GM18499 (cell line): Measurements from ENCODE around the gene ST8SIA1.
"Not testable (repeated sequence)": the region's sequence is repeated elsewhere in the genome, so short reads cannot be mapped to it uniquely, and the experiment has no call there.

Experiments
- ATAC-seq: cut with Tn5 transposase; IDR thresholded peaks from one replicate; pipeline ENCODE4 v1.9.1; 2021; ENCODE audit warnings: moderate number of reproducible peaks; ENCODE audit not compliant: insufficient read depth, unreplicated experiment

The ST8SIA1 gene, protein sequence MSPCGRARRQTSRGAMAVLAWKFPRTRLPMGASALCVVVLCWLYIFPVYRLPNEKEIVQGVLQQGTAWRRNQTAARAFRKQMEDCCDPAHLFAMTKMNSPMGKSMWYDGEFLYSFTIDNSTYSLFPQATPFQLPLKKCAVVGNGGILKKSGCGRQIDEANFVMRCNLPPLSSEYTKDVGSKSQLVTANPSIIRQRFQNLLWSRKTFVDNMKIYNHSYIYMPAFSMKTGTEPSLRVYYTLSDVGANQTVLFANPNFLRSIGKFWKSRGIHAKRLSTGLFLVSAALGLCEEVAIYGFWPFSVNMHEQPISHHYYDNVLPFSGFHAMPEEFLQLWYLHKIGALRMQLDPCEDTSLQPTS

DNA sequence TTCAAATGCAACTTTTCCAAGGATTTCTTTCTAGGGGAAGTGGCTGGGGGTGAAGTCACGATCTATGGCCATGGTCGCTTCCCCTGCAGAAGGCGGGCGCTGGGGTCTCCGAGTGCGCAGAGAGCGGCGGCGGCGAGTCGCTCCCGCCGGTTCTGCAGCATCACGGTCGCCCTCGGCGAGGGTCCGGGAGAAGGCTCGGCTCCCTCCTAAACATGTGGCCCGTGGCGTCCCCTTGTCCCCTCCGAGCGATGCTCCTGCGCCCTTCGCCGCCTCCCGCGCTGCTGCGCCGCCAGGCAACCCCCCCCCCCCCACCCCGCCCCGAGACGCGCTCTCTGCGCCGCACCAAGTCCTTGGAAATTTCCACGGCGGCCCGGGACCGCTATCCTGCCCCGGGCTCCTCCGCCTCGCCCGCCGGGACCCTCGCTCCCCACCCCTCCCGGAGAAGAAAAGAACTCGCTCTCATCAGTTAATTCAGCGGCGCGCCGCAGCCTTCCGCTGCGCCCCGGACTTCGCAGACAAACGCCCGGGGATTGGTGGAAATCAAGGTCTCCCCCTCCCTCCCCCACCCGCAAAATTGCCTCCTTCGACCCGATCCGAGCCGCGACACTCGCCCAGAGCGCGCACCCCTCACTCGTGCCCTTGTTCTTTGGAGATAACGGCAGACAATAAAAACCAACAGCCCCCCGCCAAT is at the start of gene ST8SIA1:
TSS of gene ST8SIA1 (minus strand) at position 298 of the 691 bp plus-strand sequence. CDS start 475 bp downstream, outside the sequence.
- ATAC-seq, result no peak

DNA sequence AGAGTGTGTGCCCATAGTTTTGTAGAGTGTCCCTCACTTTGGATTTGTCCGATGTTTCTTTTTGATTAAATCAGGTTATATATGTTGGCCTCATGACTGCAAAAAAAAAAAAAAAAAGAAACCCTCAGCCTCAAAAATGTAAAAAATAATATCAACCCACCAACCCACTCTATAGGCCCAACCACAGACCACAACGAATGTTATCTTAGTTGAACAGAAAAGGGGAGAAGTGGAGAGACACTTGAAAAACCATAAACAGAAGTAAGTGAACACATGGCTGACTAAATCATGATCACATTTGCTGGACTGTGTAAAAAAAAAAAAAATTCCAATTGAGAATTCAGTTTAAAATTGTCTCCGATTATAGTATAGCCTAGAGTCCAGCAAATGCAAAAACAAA is 45.5 kb upstream of the ST8SIA1 start:
- ATAC-seq, result no peak

DNA sequence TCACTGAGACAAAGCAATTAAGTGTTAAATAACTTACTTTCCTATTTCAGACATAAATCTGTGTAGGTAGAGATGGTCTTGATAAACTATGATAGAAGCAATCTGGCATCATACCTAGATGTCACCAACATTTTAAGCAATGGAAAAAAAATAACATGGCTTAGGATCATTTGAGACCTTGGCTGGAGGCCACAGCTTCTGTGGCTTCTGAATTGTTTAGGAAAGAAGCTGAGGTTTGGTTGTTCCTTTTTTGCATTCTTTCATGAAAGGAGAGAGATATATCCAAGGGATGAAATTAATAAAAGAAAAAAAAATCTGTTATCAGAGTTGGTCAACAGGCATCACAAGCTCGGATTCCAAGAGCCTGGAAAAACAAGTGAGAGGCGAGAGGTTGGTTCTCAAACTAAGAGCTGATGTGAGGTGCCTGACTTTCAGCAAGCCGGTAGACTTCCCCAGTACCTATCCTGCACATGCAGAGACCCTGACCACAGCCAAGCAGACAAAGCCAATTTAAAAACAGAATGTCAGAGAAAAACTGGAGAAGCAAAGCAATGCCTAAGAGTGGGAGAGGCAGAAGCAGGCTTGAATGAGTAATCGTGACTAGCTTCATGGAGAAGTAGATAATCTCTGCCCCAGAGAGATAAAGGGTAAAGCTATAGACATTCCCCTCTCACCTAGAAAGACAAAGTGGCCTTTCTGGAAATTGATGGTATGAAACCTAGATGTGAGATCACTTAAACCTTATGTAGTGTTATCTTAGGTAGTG is 43.4 kb upstream of the ST8SIA1 start:
- no peak for ATAC-seq

DNA sequence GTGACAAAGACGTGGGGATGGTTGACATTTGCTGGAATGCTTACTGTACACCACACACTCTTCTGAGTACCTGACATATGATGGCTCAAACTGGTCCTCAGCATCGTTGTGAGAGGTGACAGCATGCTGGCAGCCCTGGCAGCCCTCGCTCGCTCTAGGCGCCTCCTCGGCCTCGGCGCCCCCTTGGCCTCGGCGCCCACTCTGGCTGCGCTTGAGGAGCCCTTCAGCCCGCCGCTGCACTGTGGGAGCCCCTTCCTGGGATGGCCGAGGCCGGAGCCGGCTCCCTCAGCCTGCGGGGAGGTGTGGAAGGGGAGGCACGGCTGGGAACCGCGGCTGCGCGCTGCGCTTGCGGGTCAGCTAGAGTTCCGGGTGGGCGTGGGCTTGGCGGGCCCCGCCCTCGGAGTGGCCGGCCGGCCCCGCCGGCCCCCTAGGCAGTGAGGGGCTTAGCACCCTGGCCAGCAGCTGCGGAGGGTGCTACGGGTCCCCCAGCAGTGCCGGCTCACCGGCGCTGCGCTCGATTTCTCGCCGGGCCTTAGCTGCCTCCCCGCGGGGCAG is 42.2 kb upstream of the ST8SIA1 start:
- ATAC-seq, result not testable (repeated sequence)

DNA sequence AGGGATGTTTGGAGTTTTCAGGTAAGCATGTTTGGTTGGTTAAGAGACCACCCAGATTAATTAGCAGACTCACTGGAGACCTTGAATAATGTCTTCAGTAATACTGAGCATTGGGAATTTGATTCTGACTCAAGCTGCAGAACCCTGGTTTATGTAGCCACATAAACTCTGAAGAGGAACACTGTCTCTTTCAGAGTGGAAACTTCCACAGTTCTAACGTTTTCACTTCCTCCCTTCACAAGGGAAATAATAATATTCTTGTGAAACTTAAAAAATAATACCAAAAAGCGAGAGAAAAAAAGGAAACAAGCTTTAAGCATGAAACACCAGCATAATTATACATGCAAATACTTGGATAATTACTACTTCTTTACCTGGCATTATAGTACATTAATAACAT is 40.0 kb upstream of the ST8SIA1 start:
- ATAC-seq, result no peak

DNA sequence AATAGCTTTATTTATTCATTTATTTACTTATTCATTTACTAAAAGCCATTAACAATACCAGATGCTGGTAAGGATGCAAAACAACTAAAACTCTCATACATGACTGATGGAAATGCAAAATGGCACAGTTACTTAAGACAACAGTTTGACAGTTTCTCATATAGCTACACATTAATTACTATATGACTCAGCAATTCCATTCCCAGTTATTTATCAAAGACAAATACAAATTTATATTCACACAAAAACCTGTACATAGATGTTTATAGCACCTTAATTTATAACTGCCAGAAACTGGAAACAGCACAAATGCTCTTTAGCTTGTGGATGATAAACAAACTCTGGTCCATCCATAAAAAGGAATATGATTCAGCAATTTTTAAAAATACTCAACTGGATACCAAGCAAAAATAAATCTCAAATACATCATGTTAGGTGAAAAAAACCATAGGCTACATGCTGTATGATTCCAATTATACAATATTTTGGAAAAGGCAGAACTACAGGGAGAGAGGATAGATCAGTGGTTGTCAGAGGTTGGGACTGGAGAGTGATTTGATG is 37.9 kb upstream of the ST8SIA1 start:
- no peak for ATAC-seq

DNA sequence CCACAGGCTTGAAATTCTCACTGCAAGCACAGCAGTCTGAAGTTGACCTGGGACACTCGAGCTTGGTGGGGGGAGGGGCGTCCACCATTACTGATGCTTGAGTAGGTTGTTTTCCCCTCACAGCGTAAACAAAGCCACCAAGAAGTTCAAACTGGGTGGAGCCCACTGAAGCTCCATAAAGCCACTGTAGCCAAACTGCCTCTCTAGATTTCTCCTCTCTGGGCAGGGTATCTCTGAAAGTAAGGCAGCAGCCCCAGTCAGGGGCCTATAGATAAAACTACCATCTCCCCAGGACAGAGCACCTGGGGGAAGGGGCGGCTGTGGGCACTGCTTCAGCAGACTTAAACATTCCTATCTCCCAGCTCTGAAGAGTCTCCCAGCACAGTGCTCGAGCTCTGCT is 31.7 kb upstream of the ST8SIA1 start:
- no peak for ATAC-seq

DNA sequence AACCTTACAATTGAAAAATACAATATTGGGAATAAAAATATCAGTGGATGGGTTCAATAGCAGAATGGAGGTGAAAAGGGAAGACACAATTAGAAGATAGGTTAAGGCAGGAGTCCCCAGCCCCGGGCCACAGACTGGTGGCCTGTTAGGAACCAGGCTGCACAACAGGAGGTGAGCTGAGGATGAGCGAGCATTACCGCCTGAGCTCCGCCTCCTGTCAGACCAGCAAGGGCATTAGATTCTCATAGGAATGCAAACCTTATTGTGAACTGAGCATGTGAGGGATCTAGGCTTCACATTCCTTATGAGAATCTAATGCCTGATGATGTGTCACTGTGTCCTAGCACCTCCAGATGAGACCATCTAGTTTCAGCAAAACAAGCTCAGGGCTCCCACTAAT is 27.3 kb upstream of the ST8SIA1 start:
- no peak for ATAC-seq

DNA sequence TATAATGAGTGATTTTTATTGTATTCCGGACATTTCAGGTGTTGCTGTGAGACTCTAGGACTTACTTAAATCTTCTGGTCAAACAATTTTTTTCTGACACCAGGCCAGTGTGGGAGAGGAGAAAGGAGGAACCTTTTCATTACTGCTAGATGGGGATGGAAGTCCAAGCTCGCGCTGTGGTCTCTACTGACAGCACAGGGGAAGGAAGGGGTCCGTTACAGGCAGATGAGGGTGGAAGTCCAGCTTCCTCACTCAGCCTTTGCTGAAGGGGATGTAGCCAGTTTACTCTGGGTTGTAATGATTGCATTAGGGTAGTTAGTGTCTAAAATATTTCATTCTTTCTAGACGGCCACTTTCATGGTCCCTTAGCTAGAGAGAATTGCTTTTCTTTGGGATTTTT is 26.3 kb upstream of the ST8SIA1 start:
- no peak for ATAC-seq

DNA sequence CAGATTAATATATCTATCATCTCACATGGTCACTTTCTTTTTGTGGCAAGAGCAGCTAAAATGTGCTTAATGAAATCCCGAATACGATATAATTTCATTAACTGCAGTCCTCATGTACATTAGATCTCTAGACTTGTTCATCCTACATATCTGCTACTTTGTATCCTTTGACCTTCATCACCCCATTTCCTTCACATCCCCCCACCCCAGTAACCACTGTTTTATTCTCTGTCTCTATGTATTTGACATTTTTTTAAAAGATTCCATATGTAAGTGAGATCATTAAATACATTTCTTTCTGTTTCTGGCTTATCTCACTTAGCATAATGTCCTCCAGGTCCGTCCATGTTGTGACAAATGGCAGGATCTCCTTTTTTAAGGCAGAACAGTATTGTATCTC is 23.0 kb upstream of the ST8SIA1 start:
- ATAC-seq, result no peak

DNA sequence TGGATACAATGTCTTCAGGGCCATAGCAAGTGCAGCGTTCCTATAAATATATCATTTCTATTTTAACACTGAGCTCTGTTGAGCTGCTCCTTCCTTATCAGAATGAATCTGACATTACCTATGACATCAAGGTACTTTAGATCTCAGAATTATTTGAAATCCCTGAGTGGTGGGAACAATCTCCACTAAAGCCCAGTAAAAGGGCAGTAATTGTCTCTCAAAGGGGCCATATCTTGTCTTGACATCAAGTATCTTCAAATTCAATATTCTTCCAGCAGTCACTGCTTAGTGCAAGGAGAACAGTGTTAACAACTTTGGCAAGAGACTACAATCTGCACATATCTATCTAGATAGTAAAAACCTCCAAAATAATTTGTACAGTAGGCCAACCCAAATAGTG is 21.7 kb upstream of the ST8SIA1 start:
- ATAC-seq, result no peak

DNA sequence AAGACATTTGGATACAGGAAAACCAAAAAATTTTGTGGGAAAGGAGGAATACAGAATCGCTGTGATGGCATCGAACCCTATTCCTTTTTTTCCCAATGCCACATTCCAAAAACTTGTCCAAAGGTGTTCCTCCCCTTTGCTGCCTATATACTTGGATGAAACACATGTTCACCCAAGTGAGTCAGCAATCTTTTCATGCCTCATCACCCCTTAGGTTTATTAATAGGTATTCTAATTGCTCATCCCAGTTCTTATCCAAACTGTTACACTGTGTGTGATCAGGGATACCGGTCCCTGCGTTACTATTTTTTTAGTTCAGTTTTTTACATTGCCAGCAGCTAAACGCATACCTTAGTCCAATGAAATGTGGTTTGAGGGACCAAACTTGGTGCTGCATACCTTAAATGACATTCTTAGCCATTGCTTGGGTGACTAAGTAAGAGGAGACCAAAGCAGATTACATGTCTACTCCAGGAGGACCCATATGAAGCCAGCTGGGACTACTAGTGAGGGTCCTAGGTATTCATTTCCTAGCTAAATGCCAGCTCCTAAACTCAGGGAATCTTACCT is 20.6 kb upstream of the ST8SIA1 start:
- no peak for ATAC-seq

DNA sequence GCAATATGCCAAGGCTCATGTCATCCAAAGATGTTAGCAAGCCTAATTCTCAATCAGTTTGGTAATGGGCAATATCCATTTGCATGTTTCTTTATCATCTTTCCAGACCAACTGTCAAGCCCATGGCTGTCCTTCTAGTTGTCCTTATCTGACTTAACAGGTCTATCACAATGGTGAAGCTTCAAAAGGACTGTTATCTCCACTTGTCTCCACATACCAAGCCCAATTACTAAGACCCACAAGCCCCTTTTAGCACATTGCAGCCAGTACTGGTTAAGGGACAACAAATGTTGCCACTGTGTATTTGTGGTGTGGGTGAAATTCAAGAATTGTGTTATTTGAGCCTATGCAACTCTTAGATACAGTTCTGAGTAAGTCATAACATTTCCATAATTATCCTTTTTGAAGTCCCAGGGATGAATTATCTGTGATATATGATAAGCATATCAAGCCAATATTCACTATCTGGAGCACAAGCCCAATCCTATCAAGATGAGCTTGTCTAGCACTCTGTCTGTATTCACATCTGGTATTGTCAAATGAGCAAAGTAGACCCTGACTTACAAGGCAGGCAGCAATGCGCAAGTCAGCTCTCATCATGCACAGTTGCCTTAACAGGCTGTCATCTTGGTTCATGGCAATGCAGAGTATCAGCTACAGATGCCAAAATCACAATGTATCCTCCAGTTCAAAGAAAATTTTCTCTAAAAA is 19.3 kb upstream of the ST8SIA1 start:
- no peak for ATAC-seq

DNA sequence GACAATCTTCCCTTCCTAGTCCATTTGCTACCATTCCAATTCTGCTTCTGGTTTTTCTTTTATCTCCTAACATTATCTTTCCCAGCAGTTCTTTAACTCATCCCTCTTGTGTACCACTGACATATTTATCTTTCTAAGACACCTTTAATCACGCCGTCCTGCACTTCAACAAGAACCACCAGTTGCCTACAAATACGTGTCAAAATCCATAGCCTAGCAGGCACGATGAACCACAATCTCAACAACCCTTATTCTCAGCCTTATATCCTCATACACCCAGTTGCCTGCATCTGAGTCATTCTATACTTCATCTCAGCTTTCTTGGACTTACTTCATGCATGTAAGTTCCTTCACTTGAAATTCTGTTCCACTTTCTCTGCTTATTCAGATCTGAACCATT is 16.4 kb upstream of the ST8SIA1 start:
- no peak for ATAC-seq

DNA sequence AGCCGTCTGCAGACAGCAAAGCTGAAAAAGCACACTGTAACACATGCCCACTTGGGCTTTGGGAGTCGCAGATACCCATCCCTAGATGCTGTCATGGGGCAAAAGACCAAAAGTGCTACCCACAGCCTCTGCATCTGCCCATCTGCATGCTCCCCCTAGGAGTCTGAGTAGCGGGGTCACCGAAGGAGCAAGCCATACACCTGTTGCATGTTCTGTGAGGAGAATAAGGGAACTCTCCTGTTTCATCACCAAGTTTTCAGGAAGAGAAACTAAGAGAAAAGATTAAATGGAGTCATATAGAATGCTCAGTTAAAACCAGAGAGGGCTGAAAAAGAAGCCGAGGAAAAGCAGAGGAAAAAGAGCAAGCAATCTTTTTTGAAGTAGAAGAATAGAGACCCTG is 13.7 kb upstream of the ST8SIA1 start:
- ATAC-seq, result no peak

DNA sequence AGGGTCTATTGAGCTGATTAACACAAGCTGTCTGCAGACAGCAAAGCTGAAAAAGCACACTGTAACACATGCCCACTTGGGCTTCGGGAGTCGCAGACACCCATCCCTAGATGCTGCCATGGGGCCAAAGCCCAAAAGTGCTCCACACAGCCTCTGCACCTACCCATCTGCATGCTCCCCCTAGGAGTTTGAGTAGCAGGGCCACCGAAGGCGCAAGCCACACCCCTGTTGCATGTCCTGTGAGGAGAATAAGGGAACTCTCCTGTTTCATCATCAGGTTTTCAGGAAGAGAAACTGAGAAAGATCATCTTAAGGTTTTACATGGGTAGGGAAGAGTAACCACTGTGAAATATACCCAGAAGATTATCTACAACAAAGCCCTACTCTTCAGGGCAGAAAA is 5.6 kb upstream of the ST8SIA1 start:
- no peak for ATAC-seq

DNA sequence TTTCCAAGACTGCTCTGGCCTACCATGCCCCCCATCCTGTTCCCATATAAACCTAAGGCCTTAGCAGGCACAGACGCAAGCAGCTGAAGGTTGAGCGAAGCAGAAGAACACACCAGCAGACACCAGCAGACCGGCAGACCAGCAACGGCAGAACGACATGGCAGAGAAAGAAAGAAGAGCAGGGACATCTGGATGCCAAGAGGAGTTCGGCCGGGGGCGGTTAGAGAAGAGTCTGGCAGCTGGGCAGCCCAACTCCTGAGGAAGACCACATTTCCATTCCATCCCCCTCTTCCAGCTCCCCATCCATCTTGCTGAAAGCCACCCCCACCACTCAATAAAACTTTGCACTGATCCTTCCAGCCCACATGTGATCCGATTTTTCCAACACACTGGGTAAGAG is 5.2 kb upstream of the ST8SIA1 start:
- ATAC-seq, result no peak

DNA sequence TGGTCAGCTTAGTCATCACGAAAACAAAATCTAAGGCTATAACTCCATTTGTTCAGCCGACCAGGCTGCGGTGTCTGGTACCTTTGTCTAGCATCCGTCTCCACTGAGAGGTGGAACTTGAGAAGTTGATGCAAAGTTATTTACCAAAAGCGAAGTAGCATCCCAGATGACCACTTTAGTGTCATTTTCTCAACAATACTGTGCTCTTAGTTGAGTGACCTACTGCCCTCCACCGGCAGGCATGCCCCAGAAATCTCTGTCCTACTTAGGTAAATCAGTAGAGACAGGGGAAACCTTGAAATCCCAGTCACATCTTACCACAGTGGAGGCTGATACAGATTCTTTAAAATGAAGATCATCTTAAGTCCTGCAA is 1.3 kb upstream of the ST8SIA1 start:
- no peak for ATAC-seq

DNA sequence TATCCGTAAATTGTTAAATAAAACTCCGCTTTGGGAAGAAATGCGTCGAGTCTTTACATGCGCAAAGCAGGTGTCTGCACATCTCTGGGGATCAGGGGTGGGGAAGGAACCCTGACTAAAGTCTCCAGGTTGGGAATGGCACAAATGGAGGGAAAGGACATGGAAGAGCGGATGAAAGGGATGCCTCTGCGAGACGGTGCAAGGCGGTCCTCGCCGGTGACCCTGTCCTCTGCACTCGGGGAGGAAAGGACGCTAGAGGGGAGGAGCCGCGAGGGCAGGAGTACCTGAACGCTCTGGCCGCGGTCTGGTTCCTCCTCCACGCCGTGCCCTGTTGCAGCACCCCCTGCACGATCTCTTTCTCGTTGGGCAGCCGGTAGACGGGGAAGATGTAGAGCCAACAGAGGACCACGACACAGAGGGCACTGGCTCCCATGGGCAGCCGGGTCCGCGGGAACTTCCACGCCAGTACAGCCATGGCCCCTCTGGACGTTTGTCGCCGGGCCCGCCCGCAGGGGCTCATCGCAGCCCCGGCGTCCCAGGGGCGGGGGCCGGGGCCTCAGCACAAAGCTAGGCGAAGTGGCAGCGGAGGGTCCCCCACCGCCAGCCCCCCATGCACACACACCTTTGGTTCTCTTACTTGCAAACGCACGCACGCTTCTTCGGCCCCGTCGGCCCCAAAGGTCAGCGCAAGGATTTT is 646 bp downstream of the ST8SIA1 start:
- no peak for ATAC-seq
